GM18951 (cell line): ENCODE results near the gene TLCD2.

ENCODE experiments used
- POLR2A ChIP-seq: IDR thresholded peaks from 4 replicates; pipeline ENCODE4 v1.6.1; 2011; ENCODE audit warnings: mild to moderate bottlenecking; ENCODE audit not compliant: insufficient read length, insufficient read depth; ENCODE audit errors: extremely low read depth
- in situ Hi-C: fragments of 300-500 bp; cut with MboI; formaldehyde crosslinking; loops from one replicate; pipeline ENCODE4 v1.12.0; 2022; ENCODE audit warnings: low sequenced_read_pairs, mixed read lengths, inconsistent platforms; ENCODE audit not compliant: unreplicated experiment

TLCD2 gene, protein sequence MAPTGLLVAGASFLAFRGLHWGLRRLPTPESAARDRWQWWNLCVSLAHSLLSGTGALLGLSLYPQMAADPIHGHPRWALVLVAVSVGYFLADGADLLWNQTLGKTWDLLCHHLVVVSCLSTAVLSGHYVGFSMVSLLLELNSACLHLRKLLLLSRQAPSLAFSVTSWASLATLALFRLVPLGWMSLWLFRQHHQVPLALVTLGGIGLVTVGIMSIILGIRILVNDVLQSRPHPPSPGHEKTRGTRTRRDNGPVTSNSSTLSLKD

DNA sequence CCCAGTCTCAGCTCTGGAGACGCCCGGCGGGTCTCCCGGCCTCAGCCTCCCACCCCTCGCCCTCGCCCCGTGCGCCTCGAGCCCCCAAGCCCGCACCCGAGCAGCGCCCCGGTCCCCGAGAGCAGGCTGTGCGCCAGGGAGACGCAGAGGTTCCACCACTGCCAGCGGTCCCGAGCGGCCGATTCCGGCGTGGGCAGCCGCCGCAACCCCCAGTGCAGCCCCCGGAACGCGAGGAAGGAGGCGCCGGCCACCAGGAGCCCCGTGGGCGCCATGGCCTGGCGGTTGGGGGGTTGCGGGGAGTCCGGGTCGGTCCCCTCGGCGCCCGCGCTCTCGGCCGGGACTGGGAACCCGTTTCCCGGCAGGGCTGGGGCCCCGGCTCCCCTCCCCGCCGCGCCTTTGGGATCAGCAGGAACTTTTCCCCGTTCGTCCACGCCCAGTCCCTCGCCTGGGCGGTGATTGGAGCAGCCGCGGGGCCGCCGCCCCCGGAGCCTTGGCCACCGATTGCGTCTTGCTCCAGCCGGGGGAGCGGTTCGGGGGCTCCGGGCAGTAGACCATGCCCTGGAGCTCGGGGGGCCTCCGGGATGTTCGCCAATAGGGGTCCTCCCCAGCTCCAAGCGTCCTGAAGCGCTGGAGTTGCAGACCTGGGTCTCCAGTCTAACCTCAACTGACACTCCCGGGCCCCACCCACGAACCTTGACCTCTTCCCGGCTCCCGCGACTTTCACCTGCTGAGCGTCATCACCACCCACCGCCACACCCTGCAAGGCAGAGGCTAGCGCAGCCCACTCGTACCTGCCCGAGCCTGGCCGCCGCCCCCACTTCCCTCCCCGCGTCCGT is at the start of gene TLCD2:
Gene TLCD2, minus strand, starts transcription at position 407 of the 836 bp plus-strand sequence. Its CDS starts 135 bp downstream, at position 272.
- TF ChIP-seq POLR2A = no peak
- in situ Hi-C loops = loop anchor here (25.0 kb wide), 1 partner anchor 327 kb away; the partner anchor contains the start of genes DPH1, OVCA2 and RTN4RL1

DNA sequence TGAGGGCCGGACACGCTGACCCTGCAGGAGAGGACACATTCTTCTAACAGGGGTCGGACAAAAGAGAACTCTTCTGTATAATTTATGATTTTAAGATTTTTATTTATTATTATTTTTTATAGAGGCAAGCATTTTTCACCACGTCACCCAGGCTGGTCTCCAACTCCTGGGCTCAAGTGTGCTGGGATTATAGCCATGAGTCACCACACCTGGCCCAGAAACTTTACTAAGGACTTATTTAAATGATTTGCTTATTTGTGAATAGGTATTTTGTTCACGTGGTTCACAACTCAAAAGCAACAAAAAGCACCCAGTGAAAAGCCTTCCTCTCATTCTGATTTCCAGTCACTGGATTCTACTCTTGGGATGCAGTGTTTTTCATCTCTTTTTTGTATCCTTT is 49.4 kb upstream of the TLCD2 start:
- TF ChIP-seq POLR2A = no peak
- in situ Hi-C loops = no loop called here

DNA sequence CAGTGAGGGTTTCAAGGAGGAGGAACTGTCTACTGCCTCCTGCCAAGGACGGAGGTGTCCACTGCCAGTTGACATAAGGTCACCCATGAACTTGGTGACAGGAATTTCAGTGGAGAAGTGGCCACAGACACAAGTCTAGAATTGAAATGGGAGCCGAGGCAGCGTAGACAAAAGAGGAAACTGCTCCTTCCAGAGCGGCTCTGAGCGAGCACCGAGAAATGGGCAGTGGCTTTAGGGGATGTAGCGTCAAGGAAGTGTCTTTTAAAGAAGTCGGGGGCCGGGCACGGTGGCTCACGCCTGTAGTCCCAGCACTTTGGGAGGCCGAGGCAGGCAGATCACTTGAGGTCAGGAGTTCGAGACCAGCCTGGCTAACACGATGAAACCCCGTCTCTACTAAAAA is 48.6 kb upstream of the TLCD2 start:
- no peak for TF ChIP-seq POLR2A
- in situ Hi-C loops = no loop called here

- in situ Hi-C loops = no loop called here
- TF ChIP-seq POLR2A = no peak
Measured at GRCh38 chr17:1755827-1756262, 45.7 kb upstream of the TLCD2 start.

DNA sequence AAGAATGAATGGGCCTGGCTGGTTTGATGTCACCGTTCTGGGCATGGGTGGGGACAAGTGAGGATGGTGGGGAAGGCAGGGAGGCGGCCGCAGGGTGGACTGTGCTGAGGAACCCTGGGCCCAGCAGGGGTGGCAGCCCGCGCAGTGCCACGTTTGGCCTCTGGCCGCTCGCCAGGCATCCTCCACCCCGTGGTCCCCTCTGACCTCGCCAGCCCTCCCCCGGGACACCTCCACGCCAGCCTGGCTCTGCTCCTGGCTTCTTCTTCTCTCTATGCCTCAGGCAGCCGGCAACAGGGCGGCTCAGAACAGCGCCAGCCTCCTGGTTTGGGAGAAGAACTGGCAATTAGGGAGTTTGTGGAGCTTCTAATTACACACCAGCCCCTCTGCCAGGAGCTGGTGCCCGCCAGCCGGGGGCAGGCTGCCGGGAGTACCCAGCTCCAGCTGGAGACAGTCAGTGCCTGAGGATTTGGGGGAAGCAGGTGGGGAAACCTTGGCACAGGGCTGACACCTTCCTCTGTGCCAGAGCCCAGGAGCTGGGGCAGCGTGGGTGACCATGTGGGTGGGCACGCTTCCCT is 45.2 kb upstream of the TLCD2 start:
- in situ Hi-C loops = no loop called here

DNA sequence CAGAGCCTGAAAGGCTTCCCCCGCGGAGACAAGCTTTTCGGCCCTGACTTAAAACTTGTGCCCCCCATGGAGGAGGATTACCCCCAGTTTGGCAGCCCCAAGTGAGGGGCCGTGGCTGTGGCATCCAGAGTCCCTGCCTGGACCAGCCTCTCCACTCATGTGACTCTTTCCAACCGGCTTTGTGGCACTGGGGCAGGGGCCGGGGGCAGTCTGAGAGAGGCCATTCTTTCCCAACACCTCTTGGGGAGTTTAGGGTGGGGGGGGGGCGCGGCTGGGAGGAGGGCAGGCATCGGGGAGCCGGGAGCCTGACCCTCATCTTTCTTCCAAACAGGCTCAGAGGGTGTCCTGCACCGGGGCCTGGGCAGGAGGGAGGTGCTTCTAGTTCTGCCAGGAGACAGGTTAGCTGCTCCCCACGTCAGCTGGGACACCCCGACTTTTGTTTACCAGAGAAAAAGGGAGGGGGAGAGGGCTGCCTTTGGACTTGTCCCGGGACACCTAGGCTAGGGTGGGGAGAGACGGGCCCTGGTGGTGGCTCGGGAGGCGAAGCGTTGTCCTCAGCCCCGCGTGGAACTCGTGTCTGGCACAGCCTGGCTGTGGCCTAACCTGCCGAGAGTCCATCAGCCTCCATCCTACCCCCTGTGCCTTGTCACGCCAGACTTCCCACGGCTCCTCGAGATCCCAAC is 44.4 kb upstream of the TLCD2 start:
- no peak for TF ChIP-seq POLR2A
- in situ Hi-C loops = no loop called here

More for the DNA sequence above, 45.2 kb upstream of the TLCD2 start:
- no peak for TF ChIP-seq POLR2A

DNA sequence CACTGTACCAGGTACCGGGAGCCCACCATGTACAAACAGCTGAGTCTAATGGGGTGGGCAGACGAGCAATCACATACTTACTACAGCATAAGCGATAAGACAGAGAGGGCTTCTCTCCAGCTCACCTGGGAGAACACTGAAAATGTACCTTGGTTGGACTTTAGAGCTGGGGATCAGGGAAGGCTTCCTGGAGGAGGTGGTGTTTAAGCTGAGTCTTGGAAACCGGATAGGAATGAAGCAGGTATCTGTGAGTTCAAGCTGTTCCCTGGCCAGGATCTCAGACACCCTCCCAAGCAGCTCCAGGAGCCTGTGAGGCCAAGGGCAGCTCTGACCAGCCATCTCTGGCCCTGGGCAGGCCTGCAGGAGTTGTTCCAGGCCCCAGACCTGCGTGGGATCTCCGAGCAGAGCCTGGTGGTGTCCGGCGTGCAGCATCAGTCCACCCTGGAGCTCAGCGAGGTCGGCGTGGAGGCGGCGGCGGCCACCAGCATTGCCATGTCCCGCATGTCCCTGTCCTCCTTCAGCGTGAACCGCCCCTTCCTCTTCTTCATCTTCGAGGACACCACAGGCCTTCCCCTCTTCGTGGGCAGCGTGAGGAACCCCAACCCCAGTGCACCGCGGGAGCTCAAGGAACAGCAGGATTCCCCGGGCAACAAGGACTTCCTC is 43.7 kb upstream of the TLCD2 start:
- in situ Hi-C loops = no loop called here
- no peak for TF ChIP-seq POLR2A

- in situ Hi-C loops = no loop called here
- TF ChIP-seq POLR2A = no peak
Measured at GRCh38 chr17:1752425-1753262, 42.5 kb upstream of the TLCD2 start.

GRCh38 chr17:1750628-1751027 is 40.5 kb upstream of the TLCD2 start:
- no peak for TF ChIP-seq POLR2A
- in situ Hi-C loops = no loop called here

- in situ Hi-C loops = no loop called here
- no peak for TF ChIP-seq POLR2A
Measured at GRCh38 chr17:1746975-1747543, 36.9 kb upstream of the TLCD2 start.

- in situ Hi-C loops = no loop called here
- no peak for TF ChIP-seq POLR2A
Measured at GRCh38 chr17:1745513-1746020, 35.4 kb upstream of the TLCD2 start.
